ENCODE data around the gene NSUN7.
"Not testable (repeated sequence)": the region's sequence is repeated elsewhere in the genome, so short reads cannot be mapped to it uniquely, and the experiment has no call there.

NSUN7 gene

GRCh38 chr4:40736910-40737309, 12.8 kb upstream of the NSUN7 start:
- DNase-seq: peak; percentile 59

- DNase-seq: no peak
Observed at GRCh38 chr4:40737879-40738278, 11.9 kb upstream of the NSUN7 start.

GRCh38 chr4:40739347-40739746, 10.4 kb upstream of the NSUN7 start:
- no peak for DNase-seq

- DNase-seq: no peak
Observed at GRCh38 chr4:40744218-40744617, 5.5 kb upstream of the NSUN7 start.

GRCh38 chr4:40745285-40745984, 4.3 kb upstream of the NSUN7 start:
- DNase-seq: no peak

GRCh38 chr4:40747207-40747835, 2.4 kb upstream of the NSUN7 start:
- peak; percentile 4 for DNase-seq

- DNase-seq: no peak
Observed at GRCh38 chr4:40750461-40751258, 905 bp downstream of the NSUN7 start.

- DNase-seq: no peak
Observed at GRCh38 chr4:40755616-40756015, 5.9 kb downstream of the NSUN7 start.

GRCh38 chr4:40763228-40763716, 13.5 kb downstream of the NSUN7 start:
- DNase-seq: no peak

- DNase-seq: no peak
Observed at GRCh38 chr4:40769266-40769665, 19.5 kb downstream of the NSUN7 start.

GRCh38 chr4:40778090-40778489, 28.3 kb downstream of the NSUN7 start:
- DNase-seq: no peak

GRCh38 chr4:40782876-40783275, 33.1 kb downstream of the NSUN7 start:
- no peak for DNase-seq

- DNase-seq: no peak
Observed at GRCh38 chr4:40785727-40786126, 36.0 kb downstream of the NSUN7 start.

- DNase-seq: no peak
Observed at GRCh38 chr4:40788331-40788730, 38.6 kb downstream of the NSUN7 start.

- no peak for DNase-seq
Observed at GRCh38 chr4:40789031-40789430, 39.3 kb downstream of the NSUN7 start.

GRCh38 chr4:40789771-40790170, 40.0 kb downstream of the NSUN7 start:
- DNase-seq: no peak

GRCh38 chr4:40800064-40800463, 50.3 kb downstream of the NSUN7 start:
- no peak for DNase-seq

- no peak for DNase-seq
Observed at GRCh38 chr4:40804598-40804997, 54.8 kb downstream of the NSUN7 start.

- DNase-seq: no peak
Observed at GRCh38 chr4:40808926-40809457, 59.2 kb downstream of the NSUN7 start.

GRCh38 chr4:40811956-40812355, 62.2 kb downstream of the NSUN7 start:
- no peak for DNase-seq

- DNase-seq: no peak
Observed at GRCh38 chr4:40812386-40812785, 62.6 kb downstream of the NSUN7 start.

- DNase-seq: no peak
Observed at GRCh38 chr4:40812856-40813255, 63.1 kb downstream of the NSUN7 start.

GRCh38 chr4:40817157-40817556, 67.4 kb downstream of the NSUN7 start:
- DNase-seq: not testable (repeated sequence)

- DNase-seq: no peak
Observed at GRCh38 chr4:40820101-40820500, 70.3 kb downstream of the NSUN7 start.
